CD14-positive monocyte (primary cell): ENCODE data around the gene CLEC4D. TPM values are rescaled to one million over a fixed set of nuclear protein-coding genes. Genes with fewer than 3 reads are reported as not detected.
A peak's percentile ranks its signal among the peaks of the same experiment; 100 is the strongest.

ENCODE experiments used
- DNase-seq, 3 donors: peaks; one replicate each; pipeline ENCODE4 v3.0.0-alpha.2; 2011 to 2022
- H2AFZ ChIP-seq: 2 replicates; pipeline ENCODE4 v1.6.0; 2012; ENCODE audit warnings: mild to moderate bottlenecking, low read depth, low read length, inconsistent platforms; ENCODE audit not compliant: insufficient read depth, poor library complexity, severe bottlenecking
- H3K27ac ChIP-seq, 2 donors: 1 replicate in 1 of 2; 2 replicates in 1 of 2; pipeline ENCODE4 v1.5.1; 2012 to 2013; ENCODE audit warnings: low read length in 2 of 2, control low read depth in 1 of 2, inconsistent platforms in 1 of 2, low read depth in 1 of 2, mild to moderate bottlenecking in 1 of 2
- H3K27me3 ChIP-seq, 2 donors: one replicate each; pipeline versions ENCODE4 v1.6.0 to v1.6.1; 2011 to 2013; ENCODE audit warnings: low read length in 2 of 2; ENCODE audit not compliant: control insufficient read depth in 2 of 2, insufficient read depth in 2 of 2
- H3K36me3 ChIP-seq, 2 donors: replicated peaks in 1 of 2; 1 replicate in 1 of 2; 2 replicates in 1 of 2; pipeline versions ENCODE4 v1.5.1 to v1.6.1; 2012 to 2013; ENCODE audit warnings: low read length in 2 of 2, control low read depth in 1 of 2, inconsistent platforms in 1 of 2, mild to moderate bottlenecking in 1 of 2; ENCODE audit not compliant: insufficient read depth in 2 of 2, control insufficient read depth in 1 of 2
- H3K4me1 ChIP-seq, 2 donors: 1 replicate in 1 of 2; 2 replicates in 1 of 2; pipeline versions ENCODE4 v1.5.1 to v1.6.1; 2012 to 2013; ENCODE audit warnings: low read length in 2 of 2, control low read depth in 1 of 2, inconsistent platforms in 1 of 2, mild to moderate bottlenecking in 1 of 2, moderate library complexity in 1 of 2; ENCODE audit not compliant: insufficient read depth in 2 of 2, control insufficient read depth in 1 of 2
- H3K4me2 ChIP-seq: replicated peaks from 2 replicates; pipeline ENCODE3; 2012; ENCODE audit warnings: low read length, moderate library complexity, mild to moderate bottlenecking; ENCODE audit not compliant: poor library complexity, severe bottlenecking; ENCODE audit errors: extremely low read depth
- H3K4me3 ChIP-seq, 3 experiments: fragments of 200-600 bp in 1 of 3; sonication (generic) in 1 of 3; replicated peaks in 1 of 3; 1 replicate in 2 of 3; 2 replicates in 1 of 3; pipeline ENCODE4 v1.5.1; 2011 to 2013; ENCODE audit warnings: low read length in 3 of 3, mild to moderate bottlenecking in 3 of 3, control low read depth in 2 of 3, low read depth in 2 of 3, inconsistent platforms in 1 of 3, moderate library complexity in 1 of 3
- H3K79me2 ChIP-seq: 2 replicates; pipeline ENCODE4 v1.6.0; 2012; ENCODE audit warnings: mild to moderate bottlenecking, control low read depth, inconsistent platforms, low read length, moderate library complexity; ENCODE audit not compliant: insufficient read depth
- H3K9ac ChIP-seq: 2 replicates; pipeline ENCODE4 v1.6.0; 2017; ENCODE audit warnings: low read length, mild to moderate bottlenecking; ENCODE audit not compliant: insufficient read depth, poor library complexity, severe bottlenecking
- H3K9me3 ChIP-seq, 2 donors: replicated peaks in 1 of 2; 1 replicate in 1 of 2; 2 replicates in 1 of 2; pipeline versions ENCODE4 v1.5.1 to v1.6.1; 2012 to 2013; ENCODE audit warnings: low read length in 2 of 2, control low read depth in 1 of 2; ENCODE audit not compliant: control insufficient read depth in 1 of 2, insufficient read depth in 1 of 2
- H4K20me1 ChIP-seq: 2 replicates; pipeline ENCODE4 v1.6.0; 2012; ENCODE audit warnings: mild to moderate bottlenecking, low read length, control low read depth, moderate library complexity; ENCODE audit not compliant: insufficient read depth
- H3K27ac Mint-ChIP-seq, 7 donors: one replicate each; pipeline ENCODE4 v1.8.0; 2020; ENCODE audit warnings: mild to moderate bottlenecking in 7 of 7, mixed read lengths in 7 of 7, moderate library complexity in 6 of 7, inconsistent platforms in 2 of 7
- H3K27me3 Mint-ChIP-seq, 3 donors: one replicate each; pipeline ENCODE4 v1.8.0; 2021 to 2022; ENCODE audit warnings: low read depth in 3 of 3, mild to moderate bottlenecking in 3 of 3, mixed read lengths in 3 of 3, moderate library complexity in 3 of 3, inconsistent platforms in 1 of 3
- H3K36me3 Mint-ChIP-seq, 2 donors: one replicate each; pipeline ENCODE4 v1.8.0; 2020; ENCODE audit warnings: mixed read lengths in 2 of 2, inconsistent platforms in 1 of 2, mild to moderate bottlenecking in 1 of 2
- H3K4me1 Mint-ChIP-seq: one replicate; pipeline ENCODE4 v1.8.0; 2020; ENCODE audit warnings: mild to moderate bottlenecking, mixed read lengths
- H3K4me3 Mint-ChIP-seq, 2 donors: one replicate each; pipeline ENCODE4 v1.8.0; 2020; ENCODE audit warnings: mild to moderate bottlenecking in 2 of 2, mixed read lengths in 2 of 2, moderate library complexity in 1 of 2
- H3K9me3 Mint-ChIP-seq, 7 donors: one replicate each; pipeline ENCODE4 v1.8.0; 2020 to 2022; ENCODE audit warnings: mixed read lengths in 7 of 7, mild to moderate bottlenecking in 6 of 7, moderate library complexity in 6 of 7, inconsistent platforms in 2 of 7
- CTCF ChIP-seq: fragments of 200-600 bp; IDR thresholded peaks from one replicate; pipeline ENCODE4 v1.8.0; 2022; ENCODE audit warnings: antibody characterized with exemption, mild to moderate bottlenecking
- WGBS: methylation state at CpG from one replicate; pipeline ENCODE4 v1.1.5; 2013; ENCODE audit warnings: missing lambda C conversion rate; ENCODE audit not compliant: insufficient coverage; 5-methylcytosine and 5-hydroxymethylcytosine counted together
- intact Hi-C, 2 donors: fragments of 100-400 bp; cut with micrococcal nuclease; formaldehyde crosslinking; loops; one replicate each; pipeline versions ENCODE4 v1.15.0 to v1.15.1; 2023
- polyA plus RNA-seq, 3 donors: library from polyadenylated mRNA; depleted of rRNA in 1 of 3; unstranded in 2 of 3; stranded (reverse) in 1 of 3; fragments of 300-500 nt in 2 of 3; fragments of >200 nt in 1 of 3; fragmentation: Illumina TruSeq in 2 of 3; gene quantifications; 1 replicate in 2 of 3; 2 replicates in 1 of 3; pipeline ENCODE4 v1.2.3, GENCODE V29; 2012 to 2021

CLEC4D gene
- polyA plus RNA-seq, 3 donors: 15.6 to 56.2 (median 35.4) TPM

DNA sequence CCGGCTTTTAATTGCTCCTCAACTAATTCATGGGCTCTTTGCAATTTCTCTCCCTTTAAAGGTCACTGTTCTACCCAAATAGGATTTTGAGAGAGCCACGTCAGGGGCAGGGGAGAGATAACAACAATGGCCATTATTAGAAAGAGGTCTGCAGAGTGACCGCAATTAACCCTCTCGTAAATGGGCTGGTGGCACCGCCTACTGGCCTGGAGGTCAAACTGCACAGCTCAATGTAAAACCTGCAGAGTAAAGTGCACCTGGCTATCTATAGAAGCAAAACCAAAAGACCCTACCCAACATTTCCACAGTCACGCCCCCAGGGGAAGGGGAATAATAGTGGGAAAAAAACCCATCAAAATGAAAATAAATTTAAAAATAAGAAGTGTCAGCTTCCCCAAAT is 49.0 kb downstream of the CLEC4D start:
- Histone ChIP-seq H3K36me3 (no peaks in the 10 kb centered on the region), H2AFZ (no peak overlapping the region), H3K4me2 (no peak overlapping the region), H3K27ac (no peak overlapping the region), H3K9me3 (peaks cover 6 to 8% of the 10 kb centered on the region in 2 donors), H3K79me2 (no peaks in the 10 kb centered on the region), H3K27me3 (no peaks in the 10 kb centered on the region), H3K4me1 (peaks cover 30 to 39% of the 10 kb centered on the region in 2 donors), H3K9ac (no peak overlapping the region), H3K4me3 (no peak overlapping the region), H4K20me1 (no peaks in the 10 kb centered on the region)
- WGBS: 95% methylated on average over 4 of the region's 6 CpGs
- DNase-seq: no peak
- H3K9me3 Mint-ChIP-seq: peaks cover 4 to 11% (median 7%) of the 10 kb centered on the region in 7 donors
- intact Hi-C loops: no loop called here
- no peak overlapping the region for H3K4me3 Mint-ChIP-seq
- peaks cover 37% of the 10 kb centered on the region for H3K4me1 Mint-ChIP-seq
- peaks cover 0 to 1% (median 0%) of the 10 kb centered on the region in 3 donors for H3K27me3 Mint-ChIP-seq
- H3K36me3 Mint-ChIP-seq: peaks cover 0 to 1% of the 10 kb centered on the region in 2 donors
- peak overlapping the region in 1 of 7 donors; percentile 42 for H3K27ac Mint-ChIP-seq
- no peak for TF ChIP-seq CTCF

DNA sequence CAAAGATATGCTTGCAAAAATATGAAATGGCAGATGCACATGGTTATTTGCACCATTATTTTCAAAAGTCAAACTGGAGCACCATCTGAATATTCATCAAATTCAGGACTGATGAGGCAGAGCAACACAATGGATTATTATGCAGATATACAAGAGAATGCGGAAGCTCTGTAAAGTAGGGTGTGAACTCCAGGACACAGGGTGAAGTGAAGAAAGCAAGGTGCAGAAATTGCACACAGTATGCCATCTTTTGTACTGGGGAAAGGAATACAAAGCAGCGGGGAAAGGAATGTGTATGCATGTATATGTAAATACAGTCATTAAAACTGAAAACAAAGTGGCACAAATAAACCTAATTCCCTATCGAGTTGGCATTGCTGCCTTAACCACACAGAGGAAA is 50.1 kb downstream of the CLEC4D start:
- Histone ChIP-seq H3K4me3 (no peak overlapping the region), H3K4me2 (no peak overlapping the region), H4K20me1 (no peaks in the 10 kb centered on the region), H3K79me2 (no peaks in the 10 kb centered on the region), H3K27ac (no peak overlapping the region), H3K27me3 (no peaks in the 10 kb centered on the region), H3K9me3 (peaks cover 6 to 18% of the 10 kb centered on the region in 2 donors), H3K4me1 (peaks cover 39 to 50% of the 10 kb centered on the region in 2 donors), H2AFZ (no peak overlapping the region), H3K9ac (no peak overlapping the region), H3K36me3 (no peaks in the 10 kb centered on the region)
- TF ChIP-seq CTCF: no peak
- H3K9me3 Mint-ChIP-seq: peaks cover 6 to 21% (median 10%) of the 10 kb centered on the region in 7 donors
- peaks cover 0 to 1% (median 0%) of the 10 kb centered on the region in 3 donors for H3K27me3 Mint-ChIP-seq
- H3K4me1 Mint-ChIP-seq: peaks cover 39% of the 10 kb centered on the region
- intact Hi-C loops: no loop called here
- WGBS: 83% methylated on average over 1 of the region's 3 CpGs
- no peak overlapping the region for H3K4me3 Mint-ChIP-seq
- peaks cover 0 to 2% of the 10 kb centered on the region in 2 donors for H3K36me3 Mint-ChIP-seq
- peak overlapping the region in 2 of 7 donors; percentile 15 to 58 for H3K27ac Mint-ChIP-seq
- DNase-seq: no peak
